ENCODE results near the gene ENTPD5. TPM values are rescaled to one million over a fixed set of nuclear protein-coding genes. Genes with fewer than 3 reads are reported as not detected.
"Not testable (repeated sequence)": the region's sequence is repeated elsewhere in the genome, so short reads cannot be mapped to it uniquely, and the experiment has no call there.

Gene ENTPD5
- total RNA-seq, 4 donors from 2014 or later: 8.1 to 12.6 (median 10.0) TPM

- Histone ChIP-seq H3K4me1 (no peaks in the 10 kb centered on the region), H3K36me3 (peaks cover 23 to 26% of the 10 kb centered on the region in 2 donors), H3K27ac (no peak overlapping the region), H3K9me3 (no peaks in the 10 kb centered on the region), H3K27me3 (no peaks in the 10 kb centered on the region), H3K4me3 (replicated peaks in 1 of 3) (no peak overlapping the region)
- WGBS, 2 donors: 83 to 96% methylated on average over 1 of the region's 1 CpG
- intact Hi-C loops (cut with DNase I): no loop called here
- TF ChIP-seq POLR2A (IDR thresholded peaks at IDR 0.05) (no peak), CTCF (IDR thresholded peaks at IDR 0.05) (no peak)
- DNase-seq: no peak
Observed at GRCh38 chr14:73936548-73936947, 82.5 kb downstream of the ENTPD5 start.

- intact Hi-C loops (cut with DNase I): no loop called here
- WGBS, 2 donors: 89 to 92% methylated on average over 2 of the region's 2 CpGs
- TF ChIP-seq POLR2A (IDR thresholded peaks at IDR 0.05) (no peak), CTCF (IDR thresholded peaks at IDR 0.05) (peak in 1 of 6 experiments; percentile 28)
- Histone ChIP-seq H3K36me3 (peaks cover 30 to 34% of the 10 kb centered on the region in 2 donors), H3K27me3 (no peaks in the 10 kb centered on the region), H3K4me1 (no peaks in the 10 kb centered on the region), H3K4me3 (replicated peaks in 1 of 3) (no peak overlapping the region), H3K27ac (no peak overlapping the region), H3K9me3 (no peaks in the 10 kb centered on the region)
- DNase-seq: no peak
Observed at GRCh38 chr14:73935666-73936065, 83.4 kb downstream of the ENTPD5 start.

- no peaks in the 10 kb centered on the region for H3K27me3 ChIP-seq
- TF ChIP-seq POLR2A (IDR thresholded peaks at IDR 0.05) (no peak), CTCF (IDR thresholded peaks at IDR 0.05) (no peak)
- H3K36me3 ChIP-seq: peaks cover 56 to 69% of the 10 kb centered on the region in 2 donors
- no peak for DNase-seq
- WGBS, 2 donors: 78 to 93% methylated on average over 5 of the region's 5 CpGs
- no peaks in the 10 kb centered on the region for H3K4me1 ChIP-seq
- H3K9me3 ChIP-seq: no peaks in the 10 kb centered on the region
- H3K4me3 ChIP-seq (replicated peaks in 1 of 3): no peak overlapping the region
- intact Hi-C loops (cut with DNase I): no loop called here
- H3K27ac ChIP-seq: no peak overlapping the region
Observed at GRCh38 chr14:73924337-73924736, 94.8 kb downstream of the ENTPD5 start.

- H3K27me3 ChIP-seq; H3K27ac ChIP-seq; H3K4me3 ChIP-seq (replicated peaks in 1 of 3); intact Hi-C loops (cut with DNase I); H3K9me3 ChIP-seq; DNase-seq; H3K4me1 ChIP-seq: not testable (repeated sequence)
- WGBS, 2 donors: 95% methylated on average over 2 of the region's 2 CpGs
- peaks cover 34 to 43% of the 10 kb centered on the region in 2 donors for H3K36me3 ChIP-seq
Observed at GRCh38 chr14:73919457-73919856, 99.6 kb downstream of the ENTPD5 start.

GRCh38 chr14:73916324-73916723 lies 102.8 kb downstream of the ENTPD5 start:
- H3K9me3 ChIP-seq: no peaks in the 10 kb centered on the region
- 92 to 94% methylated on average over 6 of the region's 6 CpGs for WGBS, 2 donors
- H3K4me3 ChIP-seq (replicated peaks in 1 of 3): no peak overlapping the region
- no peaks in the 10 kb centered on the region for H3K4me1 ChIP-seq
- DNase-seq: no peak
- peaks cover 21% of the 10 kb centered on the region in 2 donors for H3K36me3 ChIP-seq
- intact Hi-C loops (cut with DNase I): no loop called here
- TF ChIP-seq CTCF (IDR thresholded peaks at IDR 0.05) (no peak), POLR2A (IDR thresholded peaks at IDR 0.05) (no peak)
- H3K27ac ChIP-seq: no peak overlapping the region
- H3K27me3 ChIP-seq: no peaks in the 10 kb centered on the region

- no peaks in the 10 kb centered on the region for H3K27me3 ChIP-seq
- no peak overlapping the region for H3K27ac ChIP-seq
- WGBS, 2 donors: 87 to 88% methylated on average over 3 of the region's 3 CpGs
- no peak for DNase-seq
- intact Hi-C loops (cut with DNase I): no loop called here
- H3K4me3 ChIP-seq (replicated peaks in 1 of 3): no peak overlapping the region
- H3K36me3 ChIP-seq: peaks cover 17 to 20% of the 10 kb centered on the region in 2 donors
- no peak for TF ChIP-seq POLR2A (IDR thresholded peaks at IDR 0.05)
- TF ChIP-seq CTCF (IDR thresholded peaks at IDR 0.05): no peak
- no peaks in the 10 kb centered on the region for H3K9me3 ChIP-seq
- no peaks in the 10 kb centered on the region for H3K4me1 ChIP-seq
Observed at GRCh38 chr14:73913256-73913655, 105.8 kb downstream of the ENTPD5 start.

All from thyroid gland (tissue), 4 donors.